HAP-1 (cell line): ENCODE results near the gene GATC.

Experiments
- DNase-seq, 2 experiments: peaks; one replicate each; pipeline ENCODE4 v3.0.0-alpha.2; 2016 to 2020; ENCODE audit warnings: low spot score in 2 of 2
- H3K27me3 ChIP-seq: fragments of 250-450 bp; sonication (Bioruptor Pico); 2 replicates; pipeline ENCODE4 v1.5.1; 2020; ENCODE audit warnings: low read depth, mild to moderate bottlenecking, moderate library complexity
- H3K36me3 ChIP-seq: fragments of 250-450 bp; sonication (Bioruptor Pico); replicated peaks from 2 replicates; pipeline ENCODE4 v1.5.1; 2020; ENCODE audit warnings: mild to moderate bottlenecking
- H3K4me1 ChIP-seq: fragments of 250-450 bp; sonication (Bioruptor Pico); 2 replicates; pipeline ENCODE4 v1.5.1; 2020; ENCODE audit warnings: mild to moderate bottlenecking
- H3K4me3 ChIP-seq: fragments of 250-450 bp; sonication (Bioruptor Pico); 2 replicates; pipeline ENCODE4 v1.5.1; 2020; ENCODE audit warnings: mild to moderate bottlenecking, moderate library complexity
- H3K9me3 ChIP-seq: fragments of 250-450 bp; sonication (Bioruptor Pico); 2 replicates; pipeline ENCODE4 v1.5.1; 2020; ENCODE audit warnings: mild to moderate bottlenecking, moderate library complexity
- in situ Hi-C: fragments of 300-500 bp; cut with MboI; formaldehyde crosslinking; loops from 3 replicates; pipeline ENCODE4 v1.14.3; 2020; ENCODE audit warnings: low sequenced_read_pairs, inconsistent platforms, mixed read lengths

The GATC gene, protein sequence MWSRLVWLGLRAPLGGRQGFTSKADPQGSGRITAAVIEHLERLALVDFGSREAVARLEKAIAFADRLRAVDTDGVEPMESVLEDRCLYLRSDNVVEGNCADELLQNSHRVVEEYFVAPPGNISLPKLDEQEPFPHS

DNA sequence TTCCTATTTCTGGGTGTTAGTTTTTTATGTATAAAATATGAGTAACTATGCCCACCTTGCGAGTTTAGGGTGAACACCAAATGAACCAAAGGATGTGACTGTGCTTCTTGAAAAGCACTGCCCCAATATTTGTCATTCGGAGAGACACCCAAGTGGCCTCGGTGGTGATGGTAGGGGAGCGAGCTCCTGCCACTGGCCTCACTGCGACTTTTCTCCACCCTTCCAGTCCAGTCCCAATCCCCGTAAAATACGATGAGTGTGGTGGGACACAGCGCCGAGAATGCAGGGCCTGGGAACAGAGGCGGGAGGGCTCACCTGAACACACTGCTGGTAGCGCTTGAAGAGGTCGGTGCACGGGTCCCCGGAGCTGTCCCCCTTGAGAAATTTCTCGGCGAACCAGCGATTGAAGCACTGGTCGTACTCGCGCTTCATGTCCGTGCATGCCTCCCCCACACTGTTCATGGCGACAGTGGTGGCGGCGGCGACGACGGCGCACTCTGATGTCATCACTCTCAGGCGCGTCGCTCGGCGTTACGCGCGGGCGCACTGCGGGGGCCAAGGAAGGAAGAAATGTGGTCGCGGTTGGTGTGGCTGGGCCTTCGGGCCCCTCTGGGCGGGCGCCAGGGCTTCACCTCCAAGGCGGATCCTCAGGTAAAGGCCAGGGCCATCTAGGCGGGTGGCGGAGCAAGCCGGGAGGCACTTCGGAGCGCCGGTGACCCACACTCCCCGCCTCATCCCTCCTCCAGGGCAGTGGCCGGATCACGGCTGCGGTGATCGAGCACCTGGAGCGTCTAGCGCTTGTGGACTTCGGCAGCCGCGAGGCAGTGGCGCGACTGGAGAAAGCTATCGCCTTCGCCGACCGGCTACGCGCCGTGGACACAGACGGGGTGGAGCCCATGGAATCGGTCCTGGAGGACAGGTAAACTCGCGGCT, at the start of gene GATC, which contains the start of gene TRIAP1:
TSS of gene GATC (plus strand) at position 534 of the 933 bp plus-strand sequence. CDS start at position 571, 37 bp downstream.
TSS of gene TRIAP1 (minus strand) at position 474 of the 933 bp plus-strand sequence. CDS start at position 462, 12 bp downstream.
- in situ Hi-C loops = no loop called here
- Histone ChIP-seq H3K4me1 (peaks cover 15% of the 10 kb centered on the region), H3K36me3 (peaks cover 69% of the 10 kb centered on the region), H3K27me3 (no peaks in the 10 kb centered on the region), H3K4me3 (peak within 1 kb of the TSS; percentile 100), H3K9me3 (no peaks in the 10 kb centered on the region)
- peak; percentile 82 to 90 for DNase-seq

DNA sequence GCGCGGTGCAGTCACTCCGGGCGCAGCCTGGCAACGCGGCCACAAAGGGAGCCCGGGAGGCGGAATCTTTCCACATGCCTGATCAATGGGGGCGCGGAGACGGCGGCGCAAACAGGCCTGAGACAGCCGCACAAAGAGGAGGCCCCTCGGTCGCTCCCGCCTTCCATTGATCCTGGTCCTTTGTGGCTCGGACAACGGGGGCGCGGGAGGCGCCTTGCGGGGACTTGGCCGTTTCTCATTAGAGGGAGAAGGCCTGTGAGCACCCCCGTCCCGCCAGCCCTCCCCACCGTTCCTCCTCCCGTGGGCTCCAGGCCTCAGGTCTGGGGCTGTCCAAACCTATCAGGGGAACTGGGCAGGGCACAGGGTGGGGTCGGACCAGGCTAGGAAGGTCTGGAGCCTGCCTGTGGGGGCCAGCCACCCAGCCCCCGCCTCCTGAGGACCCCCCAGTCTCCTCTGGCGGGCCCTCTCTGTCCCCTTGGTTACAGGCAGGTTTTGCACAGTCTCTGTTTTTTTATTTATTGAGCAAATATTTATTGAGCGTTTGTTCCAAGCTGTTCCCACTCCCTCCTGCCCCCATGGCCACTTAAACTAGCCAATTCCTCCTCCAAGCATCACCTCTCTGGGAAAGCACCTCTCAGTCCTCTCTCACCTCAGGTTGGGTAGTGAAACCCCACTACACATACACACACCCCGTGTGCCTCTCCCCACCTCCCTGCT, 48.3 kb upstream of the GATC start:
- H3K27me3 ChIP-seq = no peaks in the 10 kb centered on the region
- H3K36me3 ChIP-seq = no peaks in the 10 kb centered on the region
- H3K4me1 ChIP-seq = peaks cover 30% of the 10 kb centered on the region
- no peak for DNase-seq
- in situ Hi-C loops = no loop called here
- no peak overlapping the region for H3K4me3 ChIP-seq
- H3K9me3 ChIP-seq = no peaks in the 10 kb centered on the region

DNA sequence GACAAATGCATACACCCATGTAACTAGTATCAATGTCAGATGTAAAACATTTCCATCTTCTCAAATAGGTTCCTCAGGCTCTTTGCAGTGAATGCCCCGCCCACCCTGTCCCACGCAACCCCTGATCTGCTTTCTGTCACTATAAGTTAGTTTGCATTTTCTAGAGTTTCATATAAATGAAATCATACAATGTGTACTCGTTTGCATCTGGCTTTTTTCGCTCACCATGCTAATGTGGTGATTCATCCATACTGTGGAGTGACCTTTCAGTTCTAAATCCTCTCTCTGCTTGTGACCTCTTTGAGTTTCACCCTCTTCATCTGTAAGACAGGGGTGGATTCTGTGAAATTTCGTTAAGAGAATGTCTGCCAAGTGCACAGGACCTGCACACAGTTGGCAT, 46.7 kb upstream of the GATC start:
- H3K27me3 ChIP-seq = no peaks in the 10 kb centered on the region
- no peaks in the 10 kb centered on the region for H3K36me3 ChIP-seq
- no peaks in the 10 kb centered on the region for H3K9me3 ChIP-seq
- no peak overlapping the region for H3K4me3 ChIP-seq
- in situ Hi-C loops = no loop called here
- H3K4me1 ChIP-seq = peaks cover 18% of the 10 kb centered on the region
- DNase-seq = peak; percentile 19 to 38

DNA sequence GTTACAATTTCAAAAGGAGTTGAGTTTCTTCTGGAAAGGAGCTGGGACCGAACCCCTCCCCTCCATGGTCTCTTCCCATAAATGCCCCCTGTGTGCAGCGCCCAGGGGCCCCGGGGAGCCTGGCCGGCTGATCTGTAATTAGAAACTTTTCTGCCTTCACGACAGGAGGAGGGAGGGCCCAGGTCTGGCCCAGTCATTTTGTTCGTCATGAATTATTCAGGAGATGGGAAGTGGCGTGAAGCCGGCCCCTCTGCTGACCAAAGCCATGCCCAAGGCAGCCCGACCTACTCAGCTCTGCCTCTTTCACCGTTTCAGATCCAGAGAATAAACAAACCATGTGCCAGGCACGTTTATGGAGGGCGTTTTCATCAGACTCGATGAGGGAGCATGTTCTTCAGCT, 44.0 kb upstream of the GATC start:
- Histone ChIP-seq H3K36me3 (no peaks in the 10 kb centered on the region), H3K9me3 (no peaks in the 10 kb centered on the region), H3K27me3 (no peaks in the 10 kb centered on the region), H3K4me3 (no peak overlapping the region), H3K4me1 (peaks cover 13% of the 10 kb centered on the region)
- in situ Hi-C loops = no loop called here
- peak in 1 of 2 experiments; percentile 63 for DNase-seq

DNA sequence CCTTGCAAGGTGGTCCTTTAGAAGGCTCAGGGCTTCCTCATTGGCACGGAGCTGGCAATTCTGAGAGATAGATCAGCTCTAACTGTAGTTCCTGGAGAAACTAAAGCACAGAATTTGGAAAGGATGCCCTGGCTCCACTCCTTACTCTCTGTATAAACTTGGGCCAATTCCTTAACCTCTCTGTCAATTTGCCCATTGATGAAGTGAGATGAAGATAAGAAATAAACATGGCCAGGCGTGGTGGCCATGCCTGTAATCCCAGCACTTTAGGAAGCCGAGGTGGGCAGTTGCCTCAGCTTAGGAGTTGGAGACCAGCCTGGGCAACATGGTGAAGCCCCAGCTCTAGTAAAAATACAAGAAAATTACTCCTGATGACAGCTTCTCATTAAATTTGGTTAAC, 42.4 kb upstream of the GATC start:
- in situ Hi-C loops = no loop called here
- H3K9me3 ChIP-seq = no peaks in the 10 kb centered on the region
- no peaks in the 10 kb centered on the region for H3K36me3 ChIP-seq
- H3K4me1 ChIP-seq = peaks cover 13% of the 10 kb centered on the region
- H3K27me3 ChIP-seq = no peaks in the 10 kb centered on the region
- no peak for DNase-seq
- H3K4me3 ChIP-seq = no peak overlapping the region

DNA sequence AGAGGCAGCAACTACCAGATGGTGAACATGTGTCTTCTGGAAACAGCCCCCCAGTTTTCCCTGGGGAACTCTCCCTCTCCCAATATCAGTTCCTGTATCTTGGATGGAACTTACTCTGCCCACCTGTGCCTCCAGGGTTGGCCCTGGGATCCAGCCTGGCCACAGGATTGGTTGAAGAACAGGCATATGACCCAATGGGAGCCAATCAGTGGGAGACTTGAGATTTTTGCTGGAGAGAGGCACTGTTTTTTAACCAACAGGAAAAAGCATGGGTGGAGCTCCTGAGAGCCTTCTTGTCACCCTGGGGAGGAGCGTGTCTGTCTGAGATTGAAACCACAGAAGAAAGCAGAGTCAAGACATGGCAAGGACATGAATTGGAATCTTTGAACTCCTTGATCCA, 42.0 kb upstream of the GATC start:
- no peak overlapping the region for H3K4me3 ChIP-seq
- no peaks in the 10 kb centered on the region for H3K27me3 ChIP-seq
- peak in 1 of 2 experiments; percentile 26 for DNase-seq
- H3K9me3 ChIP-seq = no peaks in the 10 kb centered on the region
- in situ Hi-C loops = no loop called here
- H3K36me3 ChIP-seq = no peaks in the 10 kb centered on the region
- H3K4me1 ChIP-seq = peaks cover 12% of the 10 kb centered on the region

DNA sequence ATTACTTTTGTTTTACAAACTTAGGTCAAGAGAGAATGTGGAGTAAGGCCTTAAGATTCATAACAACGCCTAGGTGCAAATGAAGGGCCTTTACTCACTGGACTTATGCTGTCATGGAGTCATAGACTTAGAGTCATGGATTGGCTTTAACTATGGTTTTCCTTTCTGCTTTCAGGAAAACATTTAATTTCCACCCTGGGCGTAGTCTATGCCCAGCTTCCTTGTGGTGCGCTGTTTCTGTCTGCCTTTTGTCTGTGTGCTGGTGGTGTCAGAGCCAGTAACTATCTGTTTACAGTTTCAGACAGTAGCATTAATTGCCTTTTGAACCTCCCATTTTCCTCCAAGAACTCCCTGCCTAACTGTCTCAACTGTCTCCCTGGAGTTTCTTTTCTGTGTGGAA, 40.2 kb upstream of the GATC start:
- Histone ChIP-seq H3K27me3 (no peaks in the 10 kb centered on the region), H3K9me3 (no peaks in the 10 kb centered on the region), H3K4me1 (peaks cover 8% of the 10 kb centered on the region), H3K4me3 (no peak overlapping the region), H3K36me3 (no peaks in the 10 kb centered on the region)
- in situ Hi-C loops = no loop called here
- DNase-seq = no peak

DNA sequence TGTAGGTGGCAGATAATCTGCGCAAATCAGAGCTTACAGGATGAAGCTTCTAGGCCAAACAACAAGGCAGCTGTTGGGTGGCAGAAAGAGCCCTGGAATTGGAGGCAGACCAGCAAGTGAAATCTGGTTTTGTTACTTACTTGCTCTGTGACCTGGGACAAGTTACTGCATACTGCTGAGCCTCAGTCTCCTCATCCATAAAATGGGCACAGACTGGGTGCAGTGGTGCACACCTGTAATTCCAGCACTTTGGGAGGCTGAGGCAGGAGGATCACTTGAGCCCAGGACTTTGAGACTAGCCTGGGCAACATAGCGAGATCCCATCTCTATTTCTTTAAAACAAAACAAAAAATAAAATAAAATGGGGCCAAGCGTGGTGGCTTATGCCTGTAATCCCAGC, 39.7 kb upstream of the GATC start:
- H3K27me3 ChIP-seq = no peaks in the 10 kb centered on the region
- peaks cover 8% of the 10 kb centered on the region for H3K4me1 ChIP-seq
- no peaks in the 10 kb centered on the region for H3K36me3 ChIP-seq
- in situ Hi-C loops = no loop called here
- H3K9me3 ChIP-seq = no peaks in the 10 kb centered on the region
- DNase-seq = no peak
- no peak overlapping the region for H3K4me3 ChIP-seq

DNA sequence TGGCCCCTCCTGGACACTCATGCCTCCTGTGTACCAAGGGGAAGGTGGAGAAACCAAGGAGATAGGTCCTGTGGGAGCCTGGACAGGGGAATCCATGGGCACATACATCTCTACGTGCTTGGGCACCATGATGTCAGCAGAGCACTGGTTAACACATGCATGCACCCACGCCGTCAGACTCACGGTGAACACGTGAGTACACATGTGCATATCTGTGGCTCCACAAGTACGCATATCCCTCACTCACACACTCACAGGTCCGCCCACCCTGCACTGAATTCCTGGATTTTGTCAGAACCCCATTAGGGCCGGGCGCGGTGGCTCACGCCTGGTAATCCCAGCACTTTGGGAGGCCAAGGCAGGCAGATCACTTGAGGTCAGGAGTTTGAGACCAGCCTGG, 37.5 kb upstream of the GATC start:
- Histone ChIP-seq H3K9me3 (no peaks in the 10 kb centered on the region), H3K4me3 (no peak overlapping the region), H3K36me3 (no peaks in the 10 kb centered on the region), H3K27me3 (no peaks in the 10 kb centered on the region), H3K4me1 (peaks cover 9% of the 10 kb centered on the region)
- DNase-seq = no peak
- in situ Hi-C loops = no loop called here

DNA sequence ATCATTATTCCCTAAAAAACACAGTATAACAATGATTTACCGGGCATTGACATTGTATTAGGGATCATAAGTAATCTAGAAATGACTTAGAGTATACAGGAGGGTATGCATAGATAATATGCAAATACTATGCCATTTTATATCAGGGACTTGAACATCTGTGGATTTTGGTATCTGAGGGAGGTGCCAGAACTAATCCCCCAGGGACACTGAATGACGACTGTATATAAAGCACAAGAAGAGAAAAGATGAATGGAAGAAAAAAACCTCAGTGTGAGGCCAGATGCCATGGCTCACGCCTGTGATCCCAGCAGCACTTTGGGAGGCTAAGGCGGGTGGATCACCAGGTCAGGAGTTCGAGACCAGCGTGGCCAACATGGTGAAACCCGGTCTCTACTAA, 33.8 kb upstream of the GATC start:
- Histone ChIP-seq H3K27me3 (no peaks in the 10 kb centered on the region), H3K4me3 (no peak overlapping the region), H3K4me1 (peaks cover 16% of the 10 kb centered on the region), H3K9me3 (no peaks in the 10 kb centered on the region), H3K36me3 (no peaks in the 10 kb centered on the region)
- peak; percentile 40 to 43 for DNase-seq
- in situ Hi-C loops = no loop called here

DNA sequence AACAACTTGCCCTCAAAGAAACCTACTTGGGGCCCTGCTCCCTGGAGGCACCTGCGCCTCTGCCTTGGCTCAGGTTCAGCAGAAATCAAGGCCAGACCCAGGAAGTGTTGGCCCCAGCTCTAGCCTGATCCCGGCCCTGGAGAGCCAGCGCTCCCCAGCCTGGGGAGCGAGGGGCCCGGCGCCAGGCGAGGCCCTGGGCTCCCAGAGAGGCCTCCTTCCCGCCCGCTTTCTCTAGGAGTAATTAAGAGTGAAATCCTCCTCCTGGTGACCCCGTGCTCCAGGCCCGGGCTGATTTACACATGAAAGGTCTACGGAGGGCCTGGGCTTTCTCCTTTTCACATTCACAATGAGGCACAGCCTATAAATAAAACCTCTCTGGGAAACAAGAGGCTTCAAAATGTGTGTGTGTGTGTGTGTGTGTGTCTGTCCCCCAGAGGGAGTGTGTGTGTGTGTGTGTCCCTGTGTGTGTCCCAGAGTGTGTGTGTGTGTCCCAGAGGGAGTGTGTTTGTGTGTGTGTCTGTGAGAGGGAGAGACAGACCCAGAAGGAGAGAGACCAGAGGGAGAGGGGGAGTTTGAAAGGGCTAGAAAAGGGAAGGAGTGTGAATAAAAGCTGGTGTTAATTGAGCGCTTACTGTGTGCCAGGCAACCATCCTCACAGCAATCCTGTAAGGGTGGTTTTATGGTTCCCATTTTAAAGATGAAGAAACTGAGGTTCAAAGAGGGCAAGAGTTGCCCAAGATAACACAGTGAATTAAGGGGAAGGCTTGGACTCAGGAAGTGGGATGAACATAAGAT, 32.1 kb upstream of the GATC start:
- Histone ChIP-seq H3K9me3 (no peaks in the 10 kb centered on the region), H3K4me3 (no peak overlapping the region), H3K36me3 (no peaks in the 10 kb centered on the region; the same call in 1 of the 2 replicates), H3K27me3 (no peaks in the 10 kb centered on the region), H3K4me1 (peaks cover 16% of the 10 kb centered on the region)
- DNase-seq = peak; percentile 93 to 99
- in situ Hi-C loops = no loop called here

DNA sequence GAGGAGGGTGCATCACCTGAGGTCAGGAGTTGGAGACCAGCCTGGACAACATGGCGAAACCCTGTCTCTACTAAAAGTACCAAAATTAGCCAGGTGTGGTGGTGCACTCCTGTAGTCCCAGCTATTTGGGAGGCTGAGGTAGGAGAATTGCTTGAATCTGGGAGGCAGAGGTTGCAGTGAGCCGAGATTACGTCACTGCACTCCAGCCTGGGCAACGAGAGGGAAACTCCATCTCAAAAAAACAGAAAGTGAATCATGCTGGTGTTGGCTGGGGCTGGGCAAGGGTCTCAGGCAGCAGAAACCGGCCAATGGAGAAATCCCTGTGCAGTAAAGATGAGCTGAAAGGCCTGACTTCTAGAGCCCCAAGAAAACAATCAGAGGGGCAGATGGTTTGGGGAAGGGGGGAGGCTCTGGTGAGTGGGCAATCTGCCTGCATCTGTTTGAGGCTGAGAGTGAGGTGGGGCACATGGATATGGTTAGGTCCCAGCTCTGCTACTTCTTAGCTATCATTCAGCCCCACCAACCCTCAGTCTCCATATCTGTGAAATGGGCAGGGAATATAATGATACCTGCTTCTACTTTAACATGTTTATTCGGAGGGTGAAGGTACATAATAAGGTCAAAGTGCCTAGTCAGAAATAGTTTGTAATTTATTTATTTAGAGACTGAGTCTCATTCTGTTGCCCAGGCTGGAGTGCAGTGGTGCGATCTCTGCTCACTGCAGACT, 29.6 kb upstream of the GATC start:
- Histone ChIP-seq H3K9me3 (no peaks in the 10 kb centered on the region), H3K27me3 (no peaks in the 10 kb centered on the region), H3K4me1 (peaks cover 18% of the 10 kb centered on the region), H3K4me3 (no peak overlapping the region), H3K36me3 (no peaks in the 10 kb centered on the region; the same call in 1 of the 2 replicates)
- DNase-seq = no peak
- in situ Hi-C loops = no loop called here
